Trophoblast cell (in vitro differentiated cells and primary cell): ENCODE data around the gene EXOC4.

Source experiments
- DNase-seq, 2 donors: peaks; one replicate each; pipeline ENCODE4 v3.0.0-alpha.2; 2016
- H2AFZ ChIP-seq: 2 replicates; pipeline ENCODE4 v1.6.1; 2013; ENCODE audit warnings: low read length, moderate library complexity, mild to moderate bottlenecking; ENCODE audit not compliant: insufficient read depth, poor library complexity
- H2AK5ac ChIP-seq: 2 replicates; pipeline ENCODE4 v1.6.1; 2013; ENCODE audit warnings: mild to moderate bottlenecking, low read length
- H2BK120ac ChIP-seq: 2 replicates; pipeline ENCODE4 v1.6.1; 2013; ENCODE audit warnings: low read length, mild to moderate bottlenecking, moderate library complexity; ENCODE audit not compliant: insufficient read depth, poor library complexity
- H2BK12ac ChIP-seq: 2 replicates; pipeline ENCODE4 v1.6.1; 2013; ENCODE audit warnings: mild to moderate bottlenecking, low read length, moderate library complexity
- H2BK5ac ChIP-seq: 2 replicates; pipeline ENCODE4 v1.6.1; 2013; ENCODE audit warnings: low read length, low read depth, moderate library complexity, mild to moderate bottlenecking; ENCODE audit not compliant: poor library complexity
- H3K14ac ChIP-seq: 2 replicates; pipeline ENCODE4 v1.6.1; 2013; ENCODE audit warnings: mild to moderate bottlenecking, low read length
- H3K18ac ChIP-seq: 2 replicates; pipeline ENCODE4 v1.6.1; 2013; ENCODE audit warnings: mild to moderate bottlenecking, low read length
- H3K23ac ChIP-seq: 2 replicates; pipeline ENCODE4 v1.6.1; 2013; ENCODE audit warnings: low read length
- H3K27ac ChIP-seq: 2 replicates; pipeline ENCODE4 v1.5.1; 2013; ENCODE audit warnings: low read depth, mild to moderate bottlenecking, inconsistent platforms, low read length, moderate library complexity
- H3K27me3 ChIP-seq: 2 replicates; pipeline ENCODE4 v1.6.1; 2013; ENCODE audit warnings: inconsistent platforms, mild to moderate bottlenecking, low read length, moderate library complexity; ENCODE audit not compliant: insufficient read depth
- H3K36me3 ChIP-seq, 2 experiments: 1 replicate in 1 of 2; 2 replicates in 1 of 2; pipeline ENCODE4 v1.6.1; 2013; ENCODE audit warnings: low read length in 2 of 2, mild to moderate bottlenecking in 2 of 2, moderate library complexity in 1 of 2; ENCODE audit not compliant: insufficient read depth in 2 of 2, control insufficient read depth in 1 of 2
- H3K4ac ChIP-seq: 2 replicates; pipeline ENCODE4 v1.6.1; 2013; ENCODE audit warnings: low read depth, mild to moderate bottlenecking, low read length, moderate library complexity
- H3K4me1 ChIP-seq, 2 experiments: 1 replicate in 1 of 2; 2 replicates in 1 of 2; pipeline ENCODE4 v1.6.1; 2013; ENCODE audit warnings: low read length in 2 of 2, mild to moderate bottlenecking in 2 of 2, moderate library complexity in 1 of 2; ENCODE audit not compliant: insufficient read depth in 2 of 2, control insufficient read depth in 1 of 2
- H3K4me2 ChIP-seq: 2 replicates; pipeline ENCODE4 v1.6.1; 2013; ENCODE audit warnings: inconsistent platforms, mild to moderate bottlenecking, low read length, moderate library complexity
- H3K4me3 ChIP-seq: 2 replicates; pipeline ENCODE4 v1.5.1; 2013; ENCODE audit warnings: mild to moderate bottlenecking, low read depth, low read length, inconsistent platforms
- H3K79me1 ChIP-seq: one replicate; pipeline ENCODE4 v1.6.1; 2013; ENCODE audit warnings: low read length
- H3K79me2 ChIP-seq: 2 replicates; pipeline ENCODE4 v1.6.1; 2013; ENCODE audit warnings: low read length, mild to moderate bottlenecking; ENCODE audit not compliant: control insufficient read depth, insufficient read depth, poor library complexity
- H3K9ac ChIP-seq: 2 replicates; pipeline ENCODE4 v1.6.1; 2013; ENCODE audit warnings: mild to moderate bottlenecking, low read length
- H3K9me3 ChIP-seq: 2 replicates; pipeline ENCODE4 v1.6.1; 2013; ENCODE audit warnings: low read depth, mild to moderate bottlenecking, control low read depth, inconsistent platforms, low read length; ENCODE audit not compliant: insufficient read depth
- H4K12ac ChIP-seq: 2 replicates; pipeline ENCODE4 v1.6.1; 2013; ENCODE audit warnings: low read depth, mild to moderate bottlenecking, low read length, moderate library complexity
- H4K8ac ChIP-seq: 2 replicates; pipeline ENCODE4 v1.6.1; 2013; ENCODE audit warnings: low read depth, mild to moderate bottlenecking, low read length, moderate library complexity
- H4K91ac ChIP-seq: one replicate; pipeline ENCODE4 v1.6.1; 2013; ENCODE audit warnings: low read depth, mild to moderate bottlenecking, low read length, moderate library complexity
- WGBS: extraction: QIAGEN DNeasy Blood & Tissue Kit; methylation state at CpG from one replicate; pipeline ENCODE4 v1.1.7; 2013; ENCODE audit warnings: missing lambda C conversion rate; ENCODE audit not compliant: insufficient read length, insufficient coverage; ENCODE audit errors: extremely low coverage; 5-methylcytosine and 5-hydroxymethylcytosine counted together

The EXOC4 gene

DNA sequence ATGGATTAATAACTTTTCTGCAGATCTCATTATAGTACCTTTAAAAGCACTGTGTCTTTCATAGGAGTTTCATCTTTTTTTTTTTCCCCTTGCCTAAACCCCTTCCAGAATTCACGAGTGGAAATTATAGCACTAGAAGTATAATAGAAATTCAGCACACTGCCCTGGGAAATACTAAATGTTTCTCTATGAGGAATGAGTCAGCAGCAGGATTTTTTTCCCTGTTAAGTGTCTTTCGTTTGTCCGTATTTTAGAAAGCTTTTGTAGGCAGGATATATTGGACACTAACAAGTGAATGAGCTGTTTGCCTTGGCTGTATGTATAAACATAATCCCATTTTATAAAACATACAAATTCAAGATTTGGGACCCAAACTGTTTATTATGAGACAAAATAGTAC is 105.8 kb downstream of the EXOC4 start:
- Histone ChIP-seq H3K79me1 (no peaks in the 10 kb centered on the region), H3K23ac (no peak overlapping the region), H2BK5ac (no peak overlapping the region), H4K91ac (no peak overlapping the region), H3K4me3 (no peak overlapping the region), H3K4me2 (no peak overlapping the region), H3K14ac (no peak overlapping the region), H4K8ac (no peak overlapping the region), H2AK5ac (no peak overlapping the region), H3K9me3 (no peaks in the 10 kb centered on the region), H3K79me2 (no peaks in the 10 kb centered on the region), H3K27me3 (no peaks in the 10 kb centered on the region), H4K12ac (no peak overlapping the region), H3K18ac (no peak overlapping the region), H3K4ac (no peak overlapping the region), H3K9ac (no peak overlapping the region), H2BK120ac (no peak overlapping the region), H3K27ac (no peak overlapping the region), H2AFZ (no peak overlapping the region), H2BK12ac (no peak overlapping the region), H3K4me1 (no peaks in the 10 kb centered on the region), H3K36me3 (no peaks in the 10 kb centered on the region)
- DNase-seq, result no peak
- WGBS, result no CpG with 5 or more reads among the region's 3 CpGs

DNA sequence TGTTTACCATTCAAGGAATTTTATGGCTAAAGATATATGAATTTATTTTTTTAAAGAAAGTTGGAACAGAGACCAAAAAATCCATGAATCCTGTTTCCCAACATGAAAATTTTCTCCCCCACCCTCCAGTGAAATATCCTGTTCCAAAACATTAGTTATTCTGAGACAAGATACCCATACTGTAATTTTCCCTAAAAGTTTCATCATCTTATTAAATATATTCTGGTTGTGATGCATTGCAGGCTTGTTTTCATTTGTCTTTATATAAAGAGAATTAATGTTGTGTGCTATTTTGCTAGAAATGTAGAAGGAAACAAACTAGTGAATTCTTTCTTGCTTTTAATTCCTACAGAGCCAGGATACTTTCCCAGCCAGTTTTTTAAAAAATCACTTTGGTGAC is 106.6 kb downstream of the EXOC4 start:
- H3K9me3 ChIP-seq, result no peaks in the 10 kb centered on the region
- no peak overlapping the region for H3K9ac ChIP-seq
- H4K12ac ChIP-seq, result no peak overlapping the region
- no peak overlapping the region for H4K8ac ChIP-seq
- H3K79me1 ChIP-seq, result no peaks in the 10 kb centered on the region
- H2AK5ac ChIP-seq, result no peak overlapping the region
- H3K4me2 ChIP-seq, result no peak overlapping the region
- DNase-seq, result no peak
- H3K4me3 ChIP-seq, result no peak overlapping the region
- no peak overlapping the region for H2BK12ac ChIP-seq
- no peak overlapping the region for H3K14ac ChIP-seq
- H2BK120ac ChIP-seq, result no peak overlapping the region
- H2BK5ac ChIP-seq, result no peak overlapping the region
- H3K4ac ChIP-seq, result no peak overlapping the region
- H3K79me2 ChIP-seq, result no peaks in the 10 kb centered on the region
- no peaks in the 10 kb centered on the region for H3K27me3 ChIP-seq
- no peak overlapping the region for H4K91ac ChIP-seq
- H3K18ac ChIP-seq, result no peak overlapping the region
- no peaks in the 10 kb centered on the region for H3K36me3 ChIP-seq
- H3K4me1 ChIP-seq, result no peaks in the 10 kb centered on the region
- H3K23ac ChIP-seq, result no peak overlapping the region
- no peak overlapping the region for H2AFZ ChIP-seq
- H3K27ac ChIP-seq, result no peak overlapping the region

DNA sequence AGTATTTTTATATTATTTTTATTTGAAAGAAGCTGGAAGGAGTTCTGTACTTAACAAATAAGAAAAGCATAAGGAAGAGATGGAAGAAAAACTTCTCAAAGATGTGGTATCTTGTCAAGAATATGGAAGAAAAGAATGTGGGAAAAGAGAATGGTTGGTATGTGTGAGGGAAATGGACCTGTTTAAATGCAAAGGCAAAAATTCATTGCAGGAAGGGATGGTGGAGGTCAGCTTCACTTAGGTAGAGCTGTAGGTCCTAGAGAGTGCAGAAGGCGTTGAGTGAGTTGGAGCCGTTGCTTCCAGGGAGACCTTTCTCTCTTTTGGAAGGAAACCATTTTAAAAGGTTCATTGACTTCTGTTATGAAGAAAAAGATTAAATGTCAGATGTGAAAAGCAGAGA is 107.3 kb downstream of the EXOC4 start:
- H4K12ac ChIP-seq, result no peak overlapping the region
- no peaks in the 10 kb centered on the region for H3K4me1 ChIP-seq
- H4K8ac ChIP-seq, result no peak overlapping the region
- H3K27me3 ChIP-seq, result no peaks in the 10 kb centered on the region
- H3K14ac ChIP-seq, result no peak overlapping the region
- H3K23ac ChIP-seq, result no peak overlapping the region
- no peak overlapping the region for H2BK5ac ChIP-seq
- no peak overlapping the region for H2BK120ac ChIP-seq
- H3K18ac ChIP-seq, result no peak overlapping the region
- no CpG with 5 or more reads among the region's 2 CpGs for WGBS
- no peak overlapping the region for H2BK12ac ChIP-seq
- no peak overlapping the region for H3K4ac ChIP-seq
- no peak overlapping the region for H3K9ac ChIP-seq
- H2AK5ac ChIP-seq, result no peak overlapping the region
- H3K9me3 ChIP-seq, result no peaks in the 10 kb centered on the region
- H2AFZ ChIP-seq, result no peak overlapping the region
- H3K4me2 ChIP-seq, result no peak overlapping the region
- no peaks in the 10 kb centered on the region for H3K79me2 ChIP-seq
- no peak overlapping the region for H3K27ac ChIP-seq
- H4K91ac ChIP-seq, result no peak overlapping the region
- no peaks in the 10 kb centered on the region for H3K79me1 ChIP-seq
- DNase-seq, result no peak
- no peaks in the 10 kb centered on the region for H3K36me3 ChIP-seq
- no peak overlapping the region for H3K4me3 ChIP-seq

DNA sequence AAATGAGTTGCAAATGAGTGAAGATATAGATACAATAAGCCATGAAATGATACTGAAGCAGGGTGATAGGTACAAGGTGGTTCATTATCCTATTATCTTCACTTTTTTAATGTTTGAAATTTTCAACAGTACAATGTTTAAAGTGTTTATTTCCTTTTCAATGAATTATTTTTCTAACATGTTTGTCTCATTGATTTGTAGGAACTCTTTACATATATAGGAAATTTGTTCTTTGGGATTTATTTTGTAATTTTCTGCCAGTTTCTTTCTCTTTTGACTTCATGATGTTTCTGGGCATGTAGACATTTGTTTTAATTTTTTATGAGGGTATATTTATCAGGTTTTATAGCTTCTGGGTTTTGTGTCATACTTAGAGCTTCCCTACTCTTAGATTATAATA is 108.9 kb downstream of the EXOC4 start:
- Histone ChIP-seq H3K4me2 (no peak overlapping the region), H4K8ac (no peak overlapping the region), H2BK120ac (no peak overlapping the region), H3K14ac (no peak overlapping the region), H2BK5ac (no peak overlapping the region), H3K79me1 (no peaks in the 10 kb centered on the region), H2AK5ac (no peak overlapping the region), H2AFZ (no peak overlapping the region), H3K4me3 (no peak overlapping the region), H3K23ac (no peak overlapping the region), H3K79me2 (no peaks in the 10 kb centered on the region), H3K36me3 (no peaks in the 10 kb centered on the region), H4K12ac (no peak overlapping the region), H3K4ac (no peak overlapping the region), H3K4me1 (no peaks in the 10 kb centered on the region), H4K91ac (no peak overlapping the region), H3K9me3 (no peaks in the 10 kb centered on the region), H3K27ac (no peak overlapping the region), H3K18ac (no peak overlapping the region), H2BK12ac (no peak overlapping the region), H3K27me3 (no peaks in the 10 kb centered on the region), H3K9ac (no peak overlapping the region)
- no peak for DNase-seq
